ENCODE results near the gene IFNGR2.

The IFNGR2 gene

DNA sequence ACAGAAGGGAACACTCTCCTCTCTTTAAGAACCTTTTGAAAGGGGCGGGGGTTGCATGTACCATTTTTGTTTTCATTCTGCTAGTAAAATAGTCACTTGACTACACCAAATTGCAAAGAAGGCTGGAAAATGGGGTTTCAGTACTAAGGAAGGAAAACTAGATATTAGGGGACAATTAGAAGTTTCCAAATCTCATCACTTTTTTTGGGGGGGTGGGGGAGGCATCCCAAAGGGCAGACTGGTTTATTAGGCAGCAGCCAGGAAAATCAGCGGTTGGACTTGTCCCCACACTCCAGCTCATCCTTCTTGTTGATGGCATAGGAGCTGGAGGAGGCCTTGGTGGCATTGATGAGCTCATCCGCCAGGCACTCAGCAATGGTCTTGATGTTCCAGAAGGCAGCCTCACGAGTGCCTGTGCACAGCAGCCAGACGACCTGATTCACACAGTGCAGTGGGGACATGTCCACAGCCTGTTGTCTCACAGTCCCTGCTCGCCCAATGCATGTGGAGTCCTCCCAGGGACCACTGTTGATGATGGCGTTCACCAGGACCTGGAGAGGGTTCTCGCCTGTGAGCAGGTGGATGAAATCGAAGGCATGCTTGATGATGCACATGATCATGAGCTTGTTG lies 78.2 kb downstream of the IFNGR2 start:
- no peak for DNase-seq (ENCODE audit: low read depth)
